ENCODE results near the gene GEMIN4. TPM values are rescaled to one million over a fixed set of nuclear protein-coding genes. Genes with fewer than 3 reads are reported as not detected.

The GEMIN4 gene
- total and polyA plus RNA-seq, 10 of the 15 experiments (the other 5 are each of a cell fraction or from before 2014, with no cell fraction given) = 2.4 to 55.6 (median 34.5) TPM

- no peaks in the 10 kb centered on the region for H3K9me3 ChIP-seq (replicated peaks; ENCODE audit: control insufficient read depth, insufficient read depth, low read length)
- BruUV-seq (replicated peaks) = no TSS peak
- CTCF ChIA-PET = no interaction called here
- peaks cover 4 to 28% of the 10 kb centered on the region in 2 experiments for H3K36me3 ChIP-seq (ENCODE audit: control insufficient read depth in 2 of 2, insufficient read depth in 2 of 2, low read length in 1 of 2)
- no peak for DNase-seq (ENCODE audit: low read depth, low spot score)
- no peak overlapping the region for H3K27ac ChIP-seq (ENCODE audit: control insufficient read depth, insufficient read depth)
- no peak for TF ChIP-seq GATAD2B (conservative IDR thresholded peaks at IDR 0.05; ENCODE audit: low read depth)
- TF ChIP-seq ZNF207 (IDR thresholded peaks at IDR 0.05; ENCODE audit: borderline replicate concordance) = no peak
- TF ChIP-seq NBN (IDR thresholded peaks at IDR 0.05) = no peak
- TF ChIP-seq NFIC (IDR thresholded peaks at IDR 0.05; ENCODE audit: low read depth, low read length) = no peak
- no peak for TF ChIP-seq ZSCAN29 (IDR thresholded peaks at IDR 0.05)
- TF ChIP-seq POLR2A (IDR thresholded peaks at IDR 0.05; ENCODE audit: low read depth, low read length) = no peak
- TF ChIP-seq SPI1 (IDR thresholded peaks at IDR 0.05; ENCODE audit: borderline replicate concordance, insufficient read depth, low read depth, low read length) = no peak
- no peak for TF ChIP-seq STAT1 (conservative IDR thresholded peaks at IDR 0.05)
- no peak for TF ChIP-seq E4F1 (IDR thresholded peaks at IDR 0.05; ENCODE audit: borderline replicate concordance, partially characterized antibody)
- TF ChIP-seq IKZF2 (IDR thresholded peaks at IDR 0.05) = no peak
- no peak for TF ChIP-seq RBBP5 (conservative IDR thresholded peaks at IDR 0.05)
- no peak for TF ChIP-seq NR2F1 (conservative IDR thresholded peaks at IDR 0.05)
- TF ChIP-seq ZNF592 (IDR thresholded peaks at IDR 0.05) = no peak
- TF ChIP-seq ESRRA (IDR thresholded peaks at IDR 0.05; ENCODE audit: low read length) = no peak
- SMC1A ChIA-PET (ENCODE audit: uncharacterized antibody, unreplicated experiment) = no interaction called here
- H3K4me2 ChIP-seq (ENCODE audit: control insufficient read depth, insufficient read depth) = no peak overlapping the region
- no peak for ATAC-seq
- peaks cover 14% of the 10 kb centered on the region for H3K79me2 ChIP-seq (ENCODE audit: control insufficient read depth, insufficient read depth, low read length)
- no peak overlapping the region for H3K4me3 ChIP-seq
- intact Hi-C loops (cut with micrococcal nuclease; ENCODE audit: unreplicated experiment) (no loop called here), in situ Hi-C loops (cut with MboI) (no loop called here)
- WGBS (ENCODE audit: insufficient coverage, insufficient replicate concordance, low lambda C conversion rate, missing lambda C conversion rate) = 50% methylated on average over 5 of the region's 5 CpGs
- no peaks in the 10 kb centered on the region for H4K20me1 ChIP-seq (ENCODE audit: control insufficient read depth, insufficient read depth)
- H2AFZ ChIP-seq (ENCODE audit: control insufficient read depth, low read depth, low read length) = no peak overlapping the region
- POLR2A ChIA-PET = interaction anchor here (0.6 kb wide), 1 partner anchor 561 kb away, joined by 3 read pairs; no protein-coding TSS in a partner anchor
- no peak overlapping the region for H3K9ac ChIP-seq (ENCODE audit: control insufficient read depth, insufficient read depth, low read length)
- RAD21 ChIA-PET (ENCODE audit: unreplicated experiment) = interaction anchor here (1.5 kb wide), 1 partner anchor 273 kb away, joined by 3 read pairs; no protein-coding TSS in a partner anchor
- no peak for FAIRE-seq
- H3K27me3 ChIP-seq (replicated peaks in 1 of 2; ENCODE audit: control insufficient read depth in 2 of 2, insufficient read depth in 2 of 2, low read length in 1 of 2) = no peaks in the 10 kb centered on the region
- no peaks in the 10 kb centered on the region for H3K4me1 ChIP-seq (ENCODE audit: control insufficient read depth, insufficient read depth, low read length)
Measured at GRCh38 chr17:708132-708531, 43.9 kb downstream of the GEMIN4 start.
